ENCODE measurements around the gene AVPI1. TPM values are rescaled to one million over a fixed set of nuclear protein-coding genes. Genes with fewer than 3 reads are reported as not detected.

The AVPI1 gene
- total RNA-seq, 1 experiment from 2014 or later: 6.5 TPM

DNA sequence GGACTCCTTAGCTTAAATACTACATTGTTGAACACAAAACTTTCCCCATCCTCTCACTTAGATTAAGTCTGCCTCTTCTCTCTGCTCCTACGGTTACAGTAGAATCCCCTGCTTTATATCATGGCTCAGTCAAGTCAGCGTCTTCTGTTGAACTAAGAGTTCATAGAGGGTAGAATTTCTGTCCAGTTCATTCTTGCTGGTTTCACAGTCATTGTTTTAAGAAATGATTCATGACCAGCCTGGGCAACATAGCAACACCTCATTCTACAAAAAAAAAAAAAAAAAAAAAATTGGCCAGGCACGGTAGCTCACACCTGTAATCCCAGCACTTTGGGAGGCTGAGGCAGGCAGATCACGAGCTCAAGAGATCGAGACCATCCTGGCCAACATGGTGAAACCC is 46.2 kb upstream of the AVPI1 start:
- Mint-ChIP-seq H3K9me3 (peaks cover 15 to 16% of the 10 kb centered on the region in 2 experiments), H3K4me1 (peaks cover 7 to 11% of the 10 kb centered on the region in 2 experiments), H3K36me3 (ENCODE audit: insufficient read depth in 1 of 3, low read depth in 3 of 3) (peaks cover 15 to 17% (median 15%) of the 10 kb centered on the region in 3 experiments), H3K4me3 (no peak overlapping the region), H3K27me3 (ENCODE audit: low read depth) (peaks cover 33% of the 10 kb centered on the region), H3K27ac (no peak overlapping the region)
- H3K27ac ChIP-seq (ENCODE audit: insufficient read length, low read depth, low read length): no peak overlapping the region
- DNase-seq: no peak
- peaks cover 7% of the 10 kb centered on the region for H3K23me2 ChIP-seq (ENCODE audit: insufficient read length, low read depth, low read length, poor library complexity, severe bottlenecking)
- H4K8ac ChIP-seq (replicated peaks; ENCODE audit: insufficient read length, low read depth, low read length): no peak overlapping the region
- H3K56ac ChIP-seq (ENCODE audit: insufficient read length, low read depth, low read length): no peak overlapping the region
- peaks cover 4% of the 10 kb centered on the region for H3K9me3 ChIP-seq (ENCODE audit: control insufficient read depth, low read depth, low read length)
- H2BK5ac ChIP-seq (ENCODE audit: insufficient read length, low read length): no peak overlapping the region
- H2BK20ac ChIP-seq (ENCODE audit: low read depth, low read length, poor library complexity, severe bottlenecking): no peak overlapping the region
- peaks cover 5% of the 10 kb centered on the region; the same call in 1 of the 2 replicates for H3K79me2 ChIP-seq (ENCODE audit: insufficient read depth, low read length)
- no peak overlapping the region for H2AFZ ChIP-seq (ENCODE audit: low read length)
- WGBS (ENCODE audit: extremely low coverage, insufficient read length, low lambda C conversion rate): no CpG with 5 or more reads among the region's 5 CpGs
- no peak overlapping the region for H3K23ac ChIP-seq (ENCODE audit: insufficient read length, low read depth, low read length)
- no peak overlapping the region for H4K91ac ChIP-seq (ENCODE audit: insufficient read length, low read depth, low read length)
- no peak overlapping the region for H3K18ac ChIP-seq (ENCODE audit: insufficient read length, low read depth, low read length)
- H3T11ph ChIP-seq (ENCODE audit: low read length): no peak overlapping the region
- no peaks in the 10 kb centered on the region for H4K20me1 ChIP-seq (ENCODE audit: control insufficient read depth, insufficient read depth, insufficient read length)
- no peak overlapping the region for H4K5ac ChIP-seq (ENCODE audit: insufficient read length, low read depth, low read length)
- peaks cover 3% of the 10 kb centered on the region for H3K79me1 ChIP-seq (ENCODE audit: insufficient read depth, low read depth, low read length, poor library complexity, severe bottlenecking)
- peaks cover 17% of the 10 kb centered on the region; the same call in 1 of the 2 replicates for H3K27me3 ChIP-seq (ENCODE audit: insufficient read depth, low read length)
- no peak overlapping the region for H2BK12ac ChIP-seq (ENCODE audit: insufficient read length, low read depth, low read length)
- H3K9ac ChIP-seq (ENCODE audit: extremely low read depth, insufficient read length, low read length): no peak overlapping the region
- no peaks in the 10 kb centered on the region for H3K4me1 ChIP-seq (ENCODE audit: insufficient read depth, low read length)
- H2BK120ac ChIP-seq (ENCODE audit: low read depth, low read length, poor library complexity, severe bottlenecking): no peak overlapping the region
- TF ChIP-seq, protein P1, sequence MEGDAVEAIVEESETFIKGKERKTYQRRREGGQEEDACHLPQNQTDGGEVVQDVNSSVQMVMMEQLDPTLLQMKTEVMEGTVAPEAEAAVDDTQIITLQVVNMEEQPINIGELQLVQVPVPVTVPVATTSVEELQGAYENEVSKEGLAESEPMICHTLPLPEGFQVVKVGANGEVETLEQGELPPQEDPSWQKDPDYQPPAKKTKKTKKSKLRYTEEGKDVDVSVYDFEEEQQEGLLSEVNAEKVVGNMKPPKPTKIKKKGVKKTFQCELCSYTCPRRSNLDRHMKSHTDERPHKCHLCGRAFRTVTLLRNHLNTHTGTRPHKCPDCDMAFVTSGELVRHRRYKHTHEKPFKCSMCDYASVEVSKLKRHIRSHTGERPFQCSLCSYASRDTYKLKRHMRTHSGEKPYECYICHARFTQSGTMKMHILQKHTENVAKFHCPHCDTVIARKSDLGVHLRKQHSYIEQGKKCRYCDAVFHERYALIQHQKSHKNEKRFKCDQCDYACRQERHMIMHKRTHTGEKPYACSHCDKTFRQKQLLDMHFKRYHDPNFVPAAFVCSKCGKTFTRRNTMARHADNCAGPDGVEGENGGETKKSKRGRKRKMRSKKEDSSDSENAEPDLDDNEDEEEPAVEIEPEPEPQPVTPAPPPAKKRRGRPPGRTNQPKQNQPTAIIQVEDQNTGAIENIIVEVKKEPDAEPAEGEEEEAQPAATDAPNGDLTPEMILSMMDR (conservative IDR thresholded peaks at IDR 0.05): no peak
- no peak overlapping the region for H3K4me2 ChIP-seq (ENCODE audit: insufficient read depth, insufficient read length, low read length)
- H2BK15ac ChIP-seq (ENCODE audit: low read depth, low read length): no peak overlapping the region
- H3K4ac ChIP-seq (ENCODE audit: low read depth, low read length): no peak overlapping the region
- no peak overlapping the region for H3K14ac ChIP-seq (ENCODE audit: insufficient read depth, low read length)
- H2AK5ac ChIP-seq (ENCODE audit: insufficient read length, low read length): no peak overlapping the region

Data from H9 (cell line).